ENCODE results near the gene TTLL6.

Gene TTLL6

GRCh38 chr17:48737330-48738043 is 79.5 kb downstream of the TTLL6 start:
- DNase-seq (ENCODE audit: low spot score): no peak

- DNase-seq (ENCODE audit: low spot score): no peak
Measured at GRCh38 chr17:48735062-48735351, 82.0 kb downstream of the TTLL6 start.

- DNase-seq (ENCODE audit: low spot score): no peak
Measured at GRCh38 chr17:48734333-48735061, 82.5 kb downstream of the TTLL6 start.

- no peak for DNase-seq (ENCODE audit: low spot score)
Measured at GRCh38 chr17:48733632-48734328, 83.2 kb downstream of the TTLL6 start.

GRCh38 chr17:48732688-48733629 is 84.1 kb downstream of the TTLL6 start:
- DNase-seq (ENCODE audit: low spot score): no peak

- DNase-seq (ENCODE audit: low spot score): no peak
Measured at GRCh38 chr17:48731355-48731754, 85.7 kb downstream of the TTLL6 start.

GRCh38 chr17:48730240-48730550 is 86.8 kb downstream of the TTLL6 start:
- DNase-seq (ENCODE audit: low spot score): no peak

- DNase-seq (ENCODE audit: low spot score): no peak
Measured at GRCh38 chr17:48729335-48730239, 87.4 kb downstream of the TTLL6 start.

GRCh38 chr17:48728232-48729231 is 88.5 kb downstream of the TTLL6 start, which contains the start of gene HOXB13:
Gene HOXB13, minus strand, starts transcription at chr17:48728750. Its CDS starts 157 bp downstream, at chr17:48728593.
- DNase-seq (ENCODE audit: low spot score): no peak

GRCh38 chr17:48727415-48728175 is 89.4 kb downstream of the TTLL6 start:
- no peak for DNase-seq (ENCODE audit: low spot score)

- DNase-seq (ENCODE audit: low spot score): no peak
Measured at GRCh38 chr17:48726916-48727286, 90.1 kb downstream of the TTLL6 start.

GRCh38 chr17:48726114-48726915 is 90.7 kb downstream of the TTLL6 start:
- DNase-seq (ENCODE audit: low spot score): no peak

GRCh38 chr17:48725288-48726064 is 91.6 kb downstream of the TTLL6 start:
- no peak for DNase-seq (ENCODE audit: low spot score)

- no peak for DNase-seq (ENCODE audit: low spot score)
Measured at GRCh38 chr17:48725004-48725287, 92.1 kb downstream of the TTLL6 start.

- peak; percentile 69 for DNase-seq (ENCODE audit: low spot score)
Measured at GRCh38 chr17:48724251-48725003, 92.6 kb downstream of the TTLL6 start.

- no peak for DNase-seq (ENCODE audit: low spot score)
Measured at GRCh38 chr17:48723423-48724250, 93.4 kb downstream of the TTLL6 start.
